NB4 (cell line): Measurements from ENCODE around the gene ENG.

ENCODE experiments used
- CTCF ChIP-seq: IDR thresholded peaks from one replicate; pipeline ENCODE4 v1.5.1; 2012; ENCODE audit warnings: low read depth, low read length
- POLR2A ChIP-seq: IDR thresholded peaks from 2 replicates; pipeline ENCODE4 v1.6.1; 2011; ENCODE audit warnings: mild to moderate bottlenecking; ENCODE audit not compliant: insufficient read length; ENCODE audit errors: extremely low read depth

- TF ChIP-seq CTCF (no peak), POLR2A (no peak)
Observed at GRCh38 chr9:127792417-127793031, 61.9 kb downstream of the ENG start.
